IPS-NIHi11 (cell line): Measurements from ENCODE around the gene ASB1.

Experiments used
- DNase-seq: peaks from one replicate; pipeline ENCODE4 v3.0.0; 2012; ENCODE audit warnings: mixed read lengths, low spot score

ASB1 gene

GRCh38 chr2:238467062-238467461, 40.3 kb downstream of the ASB1 start:
- no peak for DNase-seq

GRCh38 chr2:238467792-238468191, 41.1 kb downstream of the ASB1 start:
- DNase-seq, result no peak

- no peak for DNase-seq
Measured at GRCh38 chr2:238469155-238469554, 42.4 kb downstream of the ASB1 start.

GRCh38 chr2:238473014-238473413, 46.3 kb downstream of the ASB1 start:
- DNase-seq, result no peak

GRCh38 chr2:238473523-238473922, 46.8 kb downstream of the ASB1 start:
- DNase-seq, result no peak

GRCh38 chr2:238475034-238475433, 48.3 kb downstream of the ASB1 start:
- DNase-seq, result no peak

- DNase-seq, result no peak
Measured at GRCh38 chr2:238475566-238475965, 48.8 kb downstream of the ASB1 start.

- DNase-seq, result no peak
Measured at GRCh38 chr2:238476258-238476657, 49.5 kb downstream of the ASB1 start.

- no peak for DNase-seq
Measured at GRCh38 chr2:238478216-238478615, 51.5 kb downstream of the ASB1 start.

GRCh38 chr2:238479847-238480246, 53.1 kb downstream of the ASB1 start:
- DNase-seq, result no peak

- no peak for DNase-seq
Measured at GRCh38 chr2:238483021-238483420, 56.3 kb downstream of the ASB1 start.

GRCh38 chr2:238483656-238484055, 56.9 kb downstream of the ASB1 start:
- DNase-seq, result no peak

GRCh38 chr2:238484522-238485452, 58.1 kb downstream of the ASB1 start:
- no peak for DNase-seq

- DNase-seq, result no peak
Measured at GRCh38 chr2:238486123-238486848, 59.6 kb downstream of the ASB1 start.

GRCh38 chr2:238487134-238487533, 60.4 kb downstream of the ASB1 start:
- DNase-seq, result no peak

- no peak for DNase-seq
Measured at GRCh38 chr2:238487652-238488346, 61.1 kb downstream of the ASB1 start.

- DNase-seq, result no peak
Measured at GRCh38 chr2:238488347-238488826, 61.7 kb downstream of the ASB1 start.

- DNase-seq, result no peak
Measured at GRCh38 chr2:238489431-238489830, 62.7 kb downstream of the ASB1 start.

GRCh38 chr2:238489896-238490295, 63.2 kb downstream of the ASB1 start:
- DNase-seq, result no peak

GRCh38 chr2:238492840-238493239, 66.1 kb downstream of the ASB1 start:
- no peak for DNase-seq

GRCh38 chr2:238493411-238493810, 66.7 kb downstream of the ASB1 start:
- no peak for DNase-seq

- DNase-seq, result no peak
Measured at GRCh38 chr2:238493880-238494572, 67.3 kb downstream of the ASB1 start.
